GM12892 (cell line): Measurements from ENCODE around the gene RTN4RL1.

Experiments
- POLR2A ChIP-seq: IDR thresholded peaks from 2 replicates; pipeline ENCODE4 v1.6.1; 2011; ENCODE audit warnings: low read depth, low read length, control low read depth
- POLR2AphosphoS5 ChIP-seq: IDR thresholded peaks from 2 replicates; pipeline ENCODE4 v1.6.1; 2011; ENCODE audit warnings: low read depth, low read length, control low read depth
- TAF1 ChIP-seq: IDR thresholded peaks from 2 replicates; pipeline ENCODE4 v1.6.1; 2011; ENCODE audit warnings: low read depth, mild to moderate bottlenecking, control low read depth, low read length, borderline replicate concordance

DNA sequence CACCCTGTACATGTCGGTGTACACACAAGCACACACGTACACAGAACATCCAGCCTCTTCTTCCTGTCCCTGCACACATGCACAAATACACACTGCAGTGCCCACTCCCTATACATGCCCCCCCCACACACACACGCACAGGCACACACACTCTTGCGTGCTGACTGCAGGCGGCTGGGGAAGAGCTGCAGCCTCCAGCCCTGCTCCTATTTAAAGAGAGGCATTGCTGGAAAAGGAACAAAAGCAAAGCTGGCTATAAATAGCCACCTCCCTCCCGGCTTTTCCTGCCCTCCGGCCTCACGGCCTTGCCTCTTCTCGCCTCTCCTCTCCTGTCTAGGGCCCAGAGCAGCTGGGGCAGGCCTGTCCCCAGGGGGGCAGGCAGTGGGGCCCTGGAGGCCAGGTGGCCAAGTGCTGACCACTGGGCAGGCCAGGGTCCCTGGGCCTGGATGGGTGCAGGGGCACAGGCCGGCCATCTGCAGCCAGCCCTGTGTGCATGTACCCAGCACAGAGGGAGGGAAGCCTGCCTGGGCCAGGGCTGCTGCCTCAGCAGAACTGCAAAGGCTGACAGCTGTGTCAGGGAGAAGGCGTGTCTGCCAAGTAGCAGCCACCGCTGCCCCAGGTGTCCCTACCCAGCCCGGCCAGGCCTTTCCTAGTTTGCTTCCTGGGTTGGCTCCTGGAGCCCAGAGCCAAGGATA is 25.4 kb downstream of the RTN4RL1 start:
- TF ChIP-seq POLR2AphosphoS5: no peak
- TF ChIP-seq TAF1: no peak
- no peak for TF ChIP-seq POLR2A
